Activated naive CD4-positive, alpha-beta T cell treated with Interleukin-2 at 50 U/mL for 16 hours (primary cell): ENCODE results near the gene E2F3.
"Not testable (repeated sequence)": the region's sequence is repeated elsewhere in the genome, so short reads cannot be mapped to it uniquely, and the experiment has no call there.

Source experiments
- DNase-seq: peaks from one replicate; pipeline ENCODE4 v3.0.0-alpha.2; 2020

E2F3 gene

DNA sequence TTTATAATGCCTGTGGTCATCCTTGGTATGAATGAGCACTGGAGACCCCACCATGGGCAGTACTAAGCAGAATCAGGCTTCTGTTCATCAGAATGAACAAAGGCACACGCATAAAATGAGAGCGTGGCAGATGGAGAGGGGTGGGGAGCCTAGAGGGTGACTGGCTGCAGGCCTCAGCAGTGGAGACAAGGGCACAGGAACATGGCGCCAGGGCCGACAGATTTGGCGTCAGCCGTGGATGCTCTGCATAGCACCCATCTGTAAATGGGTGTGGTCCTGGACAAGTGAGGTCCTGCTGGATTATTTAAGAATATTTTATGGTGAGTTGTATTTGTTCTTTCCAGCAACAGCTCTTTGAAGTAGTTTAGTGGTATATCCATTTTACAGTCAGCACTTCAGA is 33.1 kb downstream of the E2F3 start:
- DNase-seq: no peak

DNA sequence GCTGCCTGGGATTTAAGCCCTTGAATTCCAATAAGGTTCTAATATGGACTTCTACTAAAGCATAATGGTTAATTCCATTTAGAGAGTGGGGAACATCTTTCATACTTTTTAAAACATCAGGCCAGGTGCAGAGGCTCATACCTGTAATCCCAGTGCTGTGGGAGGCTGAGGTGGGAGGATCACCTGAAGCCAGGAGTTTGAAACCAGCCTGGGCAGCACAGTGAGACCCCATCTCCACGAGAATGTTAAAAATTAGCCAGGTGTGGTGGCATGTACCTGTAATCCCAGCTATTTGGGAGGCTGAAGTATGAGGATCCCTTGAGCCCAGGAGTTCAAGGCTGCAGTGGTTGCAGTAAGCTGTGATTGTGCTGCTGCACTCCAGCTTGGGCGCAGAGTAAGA is 35.0 kb downstream of the E2F3 start:
- DNase-seq: no peak

DNA sequence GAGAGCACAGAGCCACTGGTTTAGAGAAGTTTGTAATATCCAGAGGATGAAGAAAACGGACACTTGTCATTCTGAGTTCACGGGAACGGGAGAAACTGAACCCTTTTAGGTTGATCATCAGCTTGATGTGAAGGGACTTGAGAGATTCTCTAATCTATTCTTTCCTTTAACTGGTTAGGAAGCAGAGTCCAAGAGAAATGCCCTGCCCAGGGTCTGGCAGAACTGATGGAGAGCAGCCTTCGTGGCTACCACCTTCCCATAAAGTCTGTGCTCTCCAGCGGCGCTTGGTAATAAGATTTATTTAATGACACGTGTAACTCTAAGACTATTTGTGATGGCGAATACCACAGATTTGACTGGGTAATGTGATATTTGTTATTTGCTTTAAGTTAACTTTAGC is 36.0 kb downstream of the E2F3 start:
- DNase-seq: no peak

DNA sequence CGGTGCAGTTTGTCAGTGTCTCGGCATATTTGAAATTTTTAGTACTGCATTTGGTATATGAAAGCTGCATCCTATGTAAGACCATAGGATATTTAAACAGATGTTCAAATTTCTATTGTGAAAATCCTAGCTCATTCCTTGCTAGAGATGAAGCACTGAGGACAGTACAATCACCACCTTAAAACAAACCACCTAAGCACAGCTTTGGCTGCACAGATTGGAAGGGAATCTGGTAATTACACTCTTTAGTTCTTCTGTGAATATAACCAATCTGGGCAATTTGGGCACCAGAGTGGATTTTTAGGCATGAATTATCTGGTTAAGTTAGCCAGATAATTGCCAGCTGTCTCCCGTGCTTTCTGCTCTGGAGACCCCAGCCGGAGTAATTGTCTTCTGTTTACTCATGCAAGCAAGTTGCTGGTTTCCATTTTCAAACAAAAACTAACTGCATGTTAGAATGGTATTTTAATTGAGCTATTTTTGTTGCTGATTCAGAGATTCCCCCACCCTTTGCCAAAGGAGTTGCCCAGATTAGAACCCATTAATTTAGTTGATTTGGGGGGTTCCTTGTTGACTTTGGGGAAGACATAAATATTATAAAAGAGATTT is 36.9 kb downstream of the E2F3 start:
- DNase-seq: no peak

DNA sequence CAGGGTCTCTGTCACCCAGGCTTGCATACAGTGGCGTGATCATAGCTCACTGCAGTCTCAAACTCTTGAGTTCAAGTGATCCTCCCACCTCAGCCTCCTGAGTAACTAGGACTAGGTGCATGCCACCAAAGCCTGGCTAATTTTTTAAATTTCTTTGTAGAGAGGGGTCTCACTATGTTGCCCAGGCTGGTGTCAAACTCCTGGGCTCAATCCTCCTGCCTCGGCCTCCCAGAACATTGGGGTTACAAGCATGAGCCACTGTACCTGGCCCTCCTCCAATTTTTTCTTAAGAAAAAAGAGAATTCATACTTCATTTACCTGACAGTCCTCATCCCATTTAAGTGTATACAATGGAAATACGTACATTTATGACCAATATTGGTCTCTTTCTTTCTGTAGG is 37.9 kb downstream of the E2F3 start:
- DNase-seq: no peak

DNA sequence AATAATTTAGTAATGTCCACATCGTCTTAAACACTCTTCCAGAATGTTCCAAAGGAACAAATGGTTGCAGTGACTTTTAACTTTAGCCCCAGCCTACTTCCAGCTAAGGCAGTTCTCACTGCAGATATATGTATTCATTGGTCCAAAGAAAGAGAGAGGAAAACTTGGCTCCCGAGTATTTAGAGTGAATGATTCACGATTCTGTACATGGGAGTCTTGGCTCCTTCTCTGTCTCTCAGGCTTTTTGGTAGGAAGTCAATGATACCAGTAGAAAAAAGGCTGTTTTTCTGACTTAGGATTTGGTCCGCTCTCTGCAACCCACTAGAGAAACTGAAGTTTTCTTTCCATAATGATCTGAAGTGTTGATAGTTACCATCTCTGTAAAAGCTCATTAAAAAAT is 38.6 kb downstream of the E2F3 start:
- DNase-seq: no peak

DNA sequence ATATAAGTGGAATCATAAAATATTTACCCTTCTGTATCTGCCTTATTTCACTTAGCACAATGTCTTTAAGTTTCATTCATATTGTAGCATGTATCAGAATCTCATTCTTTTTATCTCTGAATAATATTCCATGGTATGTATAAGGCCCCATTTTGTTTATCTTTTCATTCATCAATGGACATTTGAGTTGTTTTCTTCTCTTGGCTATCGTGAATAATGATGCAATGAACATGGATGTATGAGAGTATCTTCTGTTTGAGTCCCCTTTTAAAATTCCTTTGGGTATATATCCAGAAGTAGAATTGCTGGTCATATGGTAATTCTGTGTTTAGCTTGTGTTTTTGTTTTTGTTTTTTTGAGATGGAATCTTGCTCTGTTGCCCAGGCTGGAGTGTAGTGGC is 39.6 kb downstream of the E2F3 start:
- DNase-seq: no peak

DNA sequence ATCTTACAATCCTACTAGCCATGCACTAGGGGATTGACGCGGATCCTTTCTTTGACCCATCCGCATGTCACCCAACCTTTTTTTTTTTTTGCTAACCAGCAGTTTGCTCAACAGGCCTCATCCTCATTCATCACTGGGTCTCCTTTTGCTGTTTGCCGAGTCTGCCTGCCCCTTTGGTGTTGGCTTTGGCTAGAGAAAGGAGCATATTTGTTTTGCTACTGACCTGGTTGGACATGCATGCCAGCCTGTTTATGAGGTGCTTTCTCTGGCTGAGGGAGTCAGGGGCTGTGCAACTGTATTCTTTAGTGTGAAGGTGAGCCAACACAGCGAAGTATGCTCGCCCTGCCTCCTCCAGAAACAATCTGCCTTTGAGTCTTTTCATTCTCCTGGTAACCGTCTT is 40.2 kb downstream of the E2F3 start:
- no peak for DNase-seq

DNA sequence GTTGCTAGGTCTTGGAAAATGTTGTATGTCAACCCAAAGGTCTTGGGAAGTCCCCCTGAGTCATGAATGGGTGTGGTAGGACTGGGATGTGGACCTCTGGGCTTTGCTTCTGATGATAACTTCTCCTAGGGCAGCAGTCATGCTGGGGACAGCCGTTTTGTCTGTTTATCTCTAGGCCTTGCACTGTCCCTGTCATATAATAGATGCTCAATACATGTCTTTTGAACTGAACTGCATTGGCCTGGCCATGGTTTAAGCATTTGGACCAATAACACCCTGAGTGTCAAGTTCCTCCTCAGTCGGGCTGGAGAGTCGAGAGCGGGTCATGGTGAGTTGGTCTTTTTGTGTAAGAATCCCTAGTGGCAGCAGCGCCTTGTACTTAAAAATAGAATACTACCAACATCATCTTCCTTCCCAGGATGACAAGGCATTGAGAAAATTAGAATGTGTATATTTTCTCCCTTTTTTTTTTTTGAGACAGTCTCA is 43.1 kb downstream of the E2F3 start:
- DNase-seq: no peak

DNA sequence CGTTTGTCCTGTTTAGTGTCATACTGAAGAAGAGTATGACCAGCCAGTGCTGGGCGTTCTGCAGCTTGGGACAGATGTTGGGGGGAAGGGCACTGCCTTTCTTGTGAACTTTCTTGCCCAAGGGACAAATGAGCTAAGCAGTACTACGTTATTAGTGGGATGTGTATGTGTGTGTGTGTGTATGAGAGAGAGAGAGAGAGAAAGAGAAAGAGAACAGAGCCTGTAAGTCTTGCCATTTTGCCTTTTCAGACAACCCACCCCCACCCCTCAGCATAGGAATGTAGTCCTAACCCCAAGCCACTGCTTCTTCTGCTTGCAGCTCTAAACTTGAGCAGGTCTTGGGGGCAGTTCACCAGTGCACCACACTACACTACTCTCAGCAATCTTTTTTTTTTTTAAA is 45.5 kb downstream of the E2F3 start:
- no peak for DNase-seq

DNA sequence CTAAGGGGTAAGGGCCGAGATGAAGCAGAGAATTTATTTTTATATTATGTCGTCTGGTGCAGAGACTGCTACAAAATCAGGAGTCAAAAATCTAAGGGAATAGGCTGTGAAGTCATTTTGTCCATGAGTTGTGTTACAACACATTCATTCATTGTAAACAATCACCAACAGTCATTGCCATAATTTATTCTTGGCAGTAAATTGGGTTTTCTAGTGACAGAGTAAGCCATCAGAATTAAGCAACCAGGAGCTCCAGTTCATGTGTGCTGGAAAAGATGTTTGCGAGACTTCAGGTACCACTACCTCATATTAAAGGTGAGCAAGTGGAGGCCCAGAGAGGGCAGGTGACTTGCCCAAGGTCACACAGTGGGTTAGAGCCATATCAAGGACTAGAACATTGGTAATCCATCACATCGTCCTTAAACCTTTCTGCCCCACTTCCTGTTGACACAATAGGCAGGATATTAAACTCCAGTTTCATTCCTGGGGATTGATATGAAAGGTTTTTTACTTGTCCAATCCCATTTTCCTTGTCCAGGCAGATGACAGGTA is 46.0 kb downstream of the E2F3 start:
- no peak for DNase-seq

DNA sequence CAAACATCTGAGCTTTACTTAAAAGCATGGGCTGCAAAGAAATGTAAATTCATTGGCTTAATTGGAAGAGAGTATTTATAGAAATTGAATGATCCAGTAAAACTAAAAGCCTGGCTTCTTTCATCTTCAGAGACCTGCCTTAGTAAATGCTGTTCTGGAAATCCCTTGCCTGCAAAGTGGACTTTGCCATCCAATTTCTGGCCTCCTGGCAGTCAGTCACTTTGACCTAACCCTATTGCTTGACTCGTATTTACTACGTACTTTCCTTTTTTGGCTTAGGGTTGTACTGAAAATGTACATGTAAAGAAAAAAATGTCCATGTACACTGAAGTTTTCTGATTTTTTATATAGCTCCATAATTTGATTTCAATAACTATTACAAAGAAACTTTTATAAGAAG is 47.1 kb downstream of the E2F3 start:
- no peak for DNase-seq

DNA sequence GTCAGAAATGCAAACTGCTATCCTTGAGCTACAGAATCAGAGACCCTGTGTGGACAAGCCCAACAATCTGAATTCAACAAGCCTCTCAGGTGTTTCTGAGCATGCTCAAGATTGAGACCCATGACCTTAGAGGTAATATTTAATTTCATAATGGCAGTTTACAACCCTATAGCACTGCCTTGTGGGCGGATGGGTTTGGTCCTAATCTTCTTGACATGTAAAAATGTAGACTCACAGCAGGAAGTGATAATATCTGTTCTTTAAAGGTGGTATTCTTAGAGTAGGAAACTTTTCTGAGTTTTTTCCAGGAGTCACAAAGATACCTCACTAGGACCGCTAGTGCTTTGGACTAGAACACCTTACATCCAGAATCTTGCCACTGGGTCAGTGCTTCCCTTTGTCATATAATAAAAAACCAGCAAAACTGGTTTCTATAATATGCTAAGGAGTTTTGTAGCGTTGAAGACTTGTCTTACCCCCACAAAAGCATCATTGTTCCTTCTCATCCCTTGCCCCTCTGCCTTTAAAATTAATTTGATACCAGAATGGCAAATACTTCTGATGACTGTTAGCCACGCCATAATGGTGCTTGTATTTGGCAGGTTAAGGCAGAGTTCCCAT is 52.6 kb downstream of the E2F3 start:
- no peak for DNase-seq

DNA sequence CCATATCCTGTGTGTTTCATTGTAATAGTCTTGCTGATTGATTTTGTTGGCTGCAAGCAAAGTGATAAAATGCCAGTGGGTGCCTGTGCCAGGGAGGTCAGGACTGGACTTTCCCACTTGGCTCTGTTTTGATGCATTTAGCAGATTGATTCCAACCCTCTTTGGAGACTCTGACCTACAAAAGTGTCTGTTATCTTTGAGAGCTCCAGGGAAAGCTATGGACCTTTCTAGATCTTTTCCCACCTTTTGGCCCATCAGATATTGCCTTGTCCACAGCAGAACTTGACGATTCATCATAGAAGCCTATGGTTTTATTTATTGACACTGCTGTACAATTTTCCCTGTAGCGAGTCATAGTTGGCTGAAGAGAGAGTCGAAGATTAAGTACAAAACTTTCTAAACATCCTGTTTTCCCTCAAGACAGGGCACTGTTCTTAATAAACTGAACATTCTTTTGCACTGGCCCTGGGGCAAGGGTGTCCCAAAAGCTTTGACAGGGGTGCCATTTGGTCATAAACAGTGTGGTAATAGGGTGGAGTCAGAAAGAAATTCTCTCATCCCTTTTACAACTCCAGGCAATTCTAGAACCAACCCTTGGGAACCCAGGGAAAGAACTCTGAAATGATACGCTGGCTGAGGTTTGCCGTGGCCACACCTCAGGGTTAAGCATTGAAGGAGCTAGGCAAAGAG is 53.7 kb downstream of the E2F3 start:
- DNase-seq: no peak

DNA sequence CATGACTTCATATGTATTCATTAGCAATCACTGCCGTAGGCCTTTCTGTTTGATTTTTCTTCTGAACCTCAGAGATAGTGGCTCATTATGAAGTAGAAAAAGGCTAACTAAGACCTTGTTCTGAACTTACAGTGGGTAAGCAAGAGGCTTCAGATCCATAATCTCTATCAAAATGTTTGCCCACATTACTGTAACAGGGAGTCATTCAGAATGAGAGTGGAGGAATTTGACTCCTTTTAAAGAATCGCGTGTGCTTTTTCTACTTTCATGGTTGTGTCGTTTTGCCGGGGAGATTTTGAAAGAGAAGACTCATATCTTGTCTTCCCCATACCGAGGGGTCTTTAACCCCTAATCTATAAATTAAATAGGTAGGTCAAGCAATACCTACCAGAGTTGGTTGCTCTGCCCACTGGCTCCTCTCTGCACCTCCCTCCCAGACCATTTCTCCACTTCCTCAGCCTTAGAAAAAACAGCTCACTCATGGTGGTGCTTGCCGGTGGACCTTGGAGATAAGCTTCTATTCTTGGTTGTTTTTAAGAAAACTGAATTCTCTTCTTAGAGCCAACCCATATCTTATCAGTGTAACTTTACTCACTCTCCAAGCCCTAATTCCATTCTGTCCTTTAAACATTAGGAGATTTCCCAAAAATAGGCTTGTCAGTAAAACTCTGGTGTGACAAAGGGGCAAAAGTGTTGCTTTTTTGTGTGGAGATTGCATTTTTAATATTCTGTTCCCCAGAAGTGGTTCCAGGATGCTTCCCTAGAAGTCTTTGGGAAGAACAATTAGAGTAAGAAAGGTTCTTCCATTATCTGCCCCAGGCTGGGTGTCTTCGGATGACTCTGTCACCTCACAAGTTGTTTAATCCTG is 56.6 kb downstream of the E2F3 start:
- DNase-seq: no peak

DNA sequence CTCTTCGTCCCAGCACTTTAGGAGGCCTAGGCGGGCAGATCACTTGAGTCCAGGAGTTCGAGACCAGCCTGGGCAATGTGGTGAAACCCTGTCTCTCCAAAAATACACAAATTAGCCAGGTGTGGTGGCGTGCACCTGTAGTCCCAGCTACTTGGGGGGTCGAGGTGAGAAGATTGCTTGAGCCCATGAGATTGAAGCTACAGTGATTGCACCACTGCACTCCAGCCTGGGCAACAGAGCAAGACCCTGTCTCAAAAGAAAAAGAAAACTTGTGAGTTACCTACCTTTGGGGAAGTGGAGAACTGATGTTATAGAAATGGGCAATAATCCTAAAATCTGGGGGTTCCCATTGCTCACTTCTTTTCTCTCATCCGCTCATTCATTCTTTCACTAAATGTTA is 58.0 kb downstream of the E2F3 start:
- DNase-seq: no peak

DNA sequence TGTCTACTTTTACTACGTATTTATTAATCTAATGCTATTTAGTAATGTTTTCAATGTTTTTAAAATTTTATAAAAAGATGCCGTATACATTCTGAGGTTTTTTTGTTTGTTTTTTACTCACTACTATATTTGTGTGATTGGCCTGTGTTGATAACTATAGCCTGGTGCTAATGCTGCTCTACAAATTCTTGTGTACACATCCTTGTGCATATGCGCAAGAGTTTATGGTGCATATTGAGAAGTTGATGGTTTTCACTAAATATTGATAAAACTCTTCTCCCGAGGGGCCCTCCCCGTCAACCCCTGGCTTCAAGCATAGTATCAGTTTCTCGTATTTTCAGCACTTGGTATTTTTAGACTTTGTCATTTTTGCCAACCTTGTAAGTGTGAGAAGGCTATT is 59.9 kb downstream of the E2F3 start:
- DNase-seq: no peak

DNA sequence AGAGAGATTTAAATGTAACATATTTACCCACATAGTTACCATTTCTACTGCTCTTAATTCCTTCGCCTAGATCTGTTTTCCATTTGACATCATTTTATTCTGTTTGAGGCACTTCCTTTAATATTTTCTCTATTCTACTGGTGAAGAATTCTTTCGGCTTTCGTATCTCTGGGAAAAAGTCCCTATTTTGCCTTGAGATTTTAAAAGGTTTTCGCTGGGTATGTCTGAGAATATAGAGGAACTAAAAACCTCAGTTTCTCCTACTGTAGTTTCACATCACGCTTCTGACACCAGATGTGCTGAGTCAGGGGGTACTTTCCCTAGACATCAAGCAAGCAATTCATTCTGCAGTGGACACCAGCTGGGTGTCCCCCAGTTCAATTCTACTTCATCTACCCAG is 61.7 kb downstream of the E2F3 start:
- DNase-seq: no peak

DNA sequence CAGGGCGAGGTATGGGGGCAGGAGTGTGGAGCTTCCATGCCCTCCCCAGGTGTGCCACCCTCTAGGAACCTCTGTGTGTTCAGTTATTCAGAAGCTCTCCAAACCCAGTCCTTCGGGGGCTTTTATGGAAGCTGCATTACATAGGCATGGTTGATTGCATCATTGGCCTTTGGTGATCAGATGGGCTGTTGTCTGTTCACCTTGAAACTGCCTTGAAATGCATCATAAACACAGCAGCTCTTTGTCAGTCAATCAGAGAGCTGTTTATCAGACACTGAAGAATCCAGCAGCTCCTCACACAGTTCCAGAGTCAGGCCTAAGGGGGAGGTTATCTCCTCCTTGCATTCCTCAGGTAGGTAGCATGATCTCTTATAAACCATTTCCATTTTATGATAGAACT is 62.4 kb downstream of the E2F3 start:
- DNase-seq: no peak

DNA sequence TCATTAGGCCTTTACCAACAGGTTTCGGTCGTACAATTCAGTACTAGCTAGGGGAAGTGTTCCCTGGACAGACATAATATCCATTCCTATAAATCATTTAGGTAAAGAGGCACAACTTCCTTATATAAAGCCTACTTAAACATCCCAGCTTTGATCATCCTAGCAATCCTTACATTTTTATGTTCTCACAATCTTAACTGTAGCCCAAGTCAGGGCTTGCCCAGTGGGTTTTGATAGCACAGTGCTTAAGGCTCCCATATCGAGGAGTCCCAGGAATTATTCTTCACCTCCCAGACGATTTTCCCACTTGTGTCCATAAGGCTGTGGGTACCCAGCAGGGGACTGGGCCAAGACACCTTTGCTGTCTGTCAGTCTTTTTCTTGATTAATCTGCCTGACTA is 63.2 kb downstream of the E2F3 start:
- no peak for DNase-seq

DNA sequence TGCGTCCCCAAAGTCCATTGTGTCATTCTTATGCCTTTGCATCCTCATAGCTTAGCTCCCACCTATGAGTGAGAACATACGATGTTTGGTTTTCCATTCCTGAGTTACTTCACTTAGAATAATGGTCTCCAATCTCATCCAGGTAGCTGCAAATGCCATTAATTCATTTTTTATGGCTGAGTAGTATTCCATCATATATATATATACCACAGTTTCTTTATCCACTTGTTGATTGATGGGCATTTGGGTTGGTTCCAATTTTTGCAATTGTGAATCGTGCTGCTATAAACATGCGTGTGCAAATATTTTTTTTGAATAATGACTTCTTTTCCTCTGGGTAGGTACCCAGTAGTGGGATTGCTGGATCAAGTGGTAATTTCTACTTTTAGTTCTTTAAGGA is 63.9 kb downstream of the E2F3 start:
- DNase-seq: not testable (repeated sequence)

DNA sequence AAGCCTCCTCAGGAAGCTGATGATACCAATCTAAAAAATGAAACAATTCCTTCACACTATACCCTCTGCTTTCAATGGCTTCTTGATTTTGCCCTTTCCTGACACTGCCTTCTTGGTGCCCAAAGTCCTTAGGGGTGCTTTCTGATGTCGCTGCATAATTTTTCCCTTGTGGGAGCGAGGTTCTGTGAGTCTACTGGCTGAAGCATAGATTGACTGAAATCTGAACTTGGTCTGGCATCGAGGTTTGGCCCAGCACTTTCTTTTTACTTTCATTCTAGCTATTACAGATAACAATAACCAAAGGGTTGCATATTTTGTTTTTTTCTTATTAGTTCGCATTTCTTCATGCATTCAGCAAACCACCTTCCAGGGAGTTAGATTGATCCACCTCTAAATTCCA is 65.8 kb downstream of the E2F3 start:
- no peak for DNase-seq

DNA sequence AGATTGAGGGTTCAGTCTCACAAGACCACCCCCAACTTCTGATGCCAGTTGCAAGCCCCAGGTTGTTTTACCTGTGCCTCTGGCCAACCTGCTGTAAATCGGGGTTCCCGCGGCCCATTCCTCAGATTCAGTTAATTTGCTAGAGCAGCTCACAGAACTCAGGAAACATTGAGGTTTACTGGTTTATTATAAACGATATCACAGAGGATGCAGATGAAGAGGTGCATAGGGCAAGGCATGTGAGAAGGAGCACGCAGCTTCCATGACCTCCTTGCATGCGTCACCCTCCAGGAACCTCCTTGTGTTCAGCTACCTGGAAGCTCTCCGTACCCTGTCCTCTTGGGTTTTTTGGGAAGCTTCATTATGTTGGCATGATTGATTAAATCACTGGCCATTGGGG is 66.5 kb downstream of the E2F3 start:
- no peak for DNase-seq
